OCI-LY3 (cell line): ENCODE results near the gene SPATA6L.

Experiments used
- H2AFZ ChIP-seq: fragments of 200-600, 300-600 bp; shearing (Covaris generic); 2 replicates; pipeline ENCODE4 v1.6.0; 2014; ENCODE audit warnings: antibody characterized with exemption, low read depth, low read length
- H3K27ac ChIP-seq: fragments of 200-600, 300-600 bp; sonication (generic); 2 replicates; pipeline ENCODE4 v1.5.1; 2014; ENCODE audit warnings: mild to moderate bottlenecking, low read length, moderate library complexity, mixed read lengths
- H3K27me3 ChIP-seq: fragments of 200-600, 300-600 bp; sonication (generic); 2 replicates; pipeline ENCODE4 v1.6.1; 2014; ENCODE audit warnings: low read depth, low read length, mixed read lengths
- H3K36me3 ChIP-seq: fragments of 200-600, 300-600 bp; sonication (generic); replicated peaks from 2 replicates; pipeline ENCODE3; 2014; ENCODE audit warnings: low read depth, low read length, mixed read lengths
- H3K4me1 ChIP-seq: fragments of 300-600, 200-600 bp; sonication (generic); 2 replicates; pipeline ENCODE4 v1.6.1; 2014; ENCODE audit warnings: low read length, mixed read lengths
- H3K4me2 ChIP-seq: fragments of 200-600, 300-600 bp; sonication (generic); 2 replicates; pipeline ENCODE4 v1.6.1; 2014; ENCODE audit warnings: low read length, mixed read lengths
- H3K4me3 ChIP-seq: fragments of 300-600, 200-600 bp; sonication (generic); 2 replicates; pipeline ENCODE4 v1.5.1; 2014; ENCODE audit warnings: antibody characterized with exemption, mild to moderate bottlenecking, low read length, moderate library complexity
- H3K79me2 ChIP-seq: fragments of 300-600, 200-600 bp; shearing (Covaris generic); 2 replicates; pipeline ENCODE4 v1.6.1; 2014; ENCODE audit warnings: mild to moderate bottlenecking, low read length, mixed read lengths
- H3K9ac ChIP-seq: fragments of 300-600, 200-600 bp; shearing (Covaris generic); 2 replicates; pipeline ENCODE4 v1.6.0; 2014; ENCODE audit warnings: mild to moderate bottlenecking, low read length, moderate library complexity
- H3K9me3 ChIP-seq: fragments of 200-600, 300-600 bp; shearing (Covaris generic); 2 replicates; pipeline ENCODE4 v1.6.1; 2014; ENCODE audit warnings: low read length, mixed read lengths; ENCODE audit not compliant: insufficient read depth
- H4K20me1 ChIP-seq: fragments of 200-600, 300-600 bp; sonication (generic); 2 replicates; pipeline ENCODE4 v1.6.1; 2016; ENCODE audit warnings: low read length, mixed read lengths; ENCODE audit not compliant: insufficient read depth
- EZH2phosphoT487 ChIP-seq: fragments of 200-600 bp; shearing (Covaris generic); IDR thresholded peaks from 2 replicates; pipeline ENCODE4 v1.6.1; 2018; ENCODE audit warnings: antibody characterized with exemption, mixed run types, low read depth
- TF ChIP-seq, protein P1 (sequence below): fragments of 200-600, 300-600 bp; sonication (generic); IDR thresholded peaks from 2 replicates; pipeline ENCODE4 v1.5.1; 2014; ENCODE audit warnings: antibody characterized with exemption, low read length, low read depth

The SPATA6L gene

GRCh38 chr9:4663956-4664355, 2.3 kb downstream of the SPATA6L start:
- Histone ChIP-seq H3K27ac (no peak overlapping the region), H3K79me2 (peaks cover 6% of the 10 kb centered on the region; the same call in 1 of the 2 replicates)

DNA sequence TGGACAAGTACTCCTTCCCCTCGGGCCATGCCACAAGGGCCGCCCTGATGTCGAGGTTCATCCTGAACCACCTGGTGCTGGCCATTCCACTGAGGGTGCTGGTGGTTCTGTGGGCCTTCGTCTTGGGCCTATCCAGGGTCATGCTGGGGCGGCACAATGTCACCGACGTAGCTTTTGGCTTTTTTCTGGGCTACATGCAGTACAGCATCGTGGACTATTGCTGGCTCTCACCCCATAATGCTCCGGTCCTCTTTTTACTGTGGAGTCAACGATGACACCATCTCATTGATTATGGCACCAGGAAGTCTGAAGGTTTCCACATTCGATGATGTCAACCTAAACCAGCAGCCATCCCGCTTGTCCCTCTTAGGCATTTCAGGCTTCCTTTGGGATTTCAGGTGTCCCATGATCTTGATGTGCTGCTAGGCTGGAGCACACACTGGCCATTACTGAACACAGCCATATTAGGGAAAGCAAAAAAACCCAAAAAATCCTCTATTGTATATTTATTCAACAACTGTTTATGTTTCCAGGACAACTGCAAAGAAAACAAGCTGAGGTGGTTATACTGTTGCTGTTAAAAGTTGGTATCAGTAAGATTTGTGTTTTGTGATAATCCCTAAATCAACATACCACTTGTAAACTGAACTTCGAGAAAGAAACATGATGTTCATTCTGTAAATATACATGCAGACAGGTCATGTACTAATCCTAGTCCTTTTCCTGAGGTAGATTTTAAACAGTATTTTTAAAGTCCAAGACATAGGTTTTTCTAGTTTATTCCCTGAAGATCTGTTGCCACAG, 3.1 kb downstream of the SPATA6L start:
- TF ChIP-seq, protein P1, sequence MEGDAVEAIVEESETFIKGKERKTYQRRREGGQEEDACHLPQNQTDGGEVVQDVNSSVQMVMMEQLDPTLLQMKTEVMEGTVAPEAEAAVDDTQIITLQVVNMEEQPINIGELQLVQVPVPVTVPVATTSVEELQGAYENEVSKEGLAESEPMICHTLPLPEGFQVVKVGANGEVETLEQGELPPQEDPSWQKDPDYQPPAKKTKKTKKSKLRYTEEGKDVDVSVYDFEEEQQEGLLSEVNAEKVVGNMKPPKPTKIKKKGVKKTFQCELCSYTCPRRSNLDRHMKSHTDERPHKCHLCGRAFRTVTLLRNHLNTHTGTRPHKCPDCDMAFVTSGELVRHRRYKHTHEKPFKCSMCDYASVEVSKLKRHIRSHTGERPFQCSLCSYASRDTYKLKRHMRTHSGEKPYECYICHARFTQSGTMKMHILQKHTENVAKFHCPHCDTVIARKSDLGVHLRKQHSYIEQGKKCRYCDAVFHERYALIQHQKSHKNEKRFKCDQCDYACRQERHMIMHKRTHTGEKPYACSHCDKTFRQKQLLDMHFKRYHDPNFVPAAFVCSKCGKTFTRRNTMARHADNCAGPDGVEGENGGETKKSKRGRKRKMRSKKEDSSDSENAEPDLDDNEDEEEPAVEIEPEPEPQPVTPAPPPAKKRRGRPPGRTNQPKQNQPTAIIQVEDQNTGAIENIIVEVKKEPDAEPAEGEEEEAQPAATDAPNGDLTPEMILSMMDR: no peak
- TF ChIP-seq EZH2phosphoT487: no peak
- H3K27ac ChIP-seq: no peak overlapping the region
- no peaks in the 10 kb centered on the region for H3K27me3 ChIP-seq
- H3K79me2 ChIP-seq: peaks cover 6% of the 10 kb centered on the region; the same call in 1 of the 2 replicates
- no peaks in the 10 kb centered on the region for H3K9me3 ChIP-seq
- H3K4me3 ChIP-seq: peak overlapping the region; percentile 96
- peak overlapping the region; percentile 94 for H3K4me2 ChIP-seq
- peaks cover 12% of the 10 kb centered on the region for H3K4me1 ChIP-seq
- no peaks in the 10 kb centered on the region for H4K20me1 ChIP-seq
- H2AFZ ChIP-seq: no peak overlapping the region
- peak overlapping the region; percentile 90; the same call in 1 of the 2 replicates for H3K9ac ChIP-seq
- no peaks in the 10 kb centered on the region for H3K36me3 ChIP-seq

More at GRCh38 chr9:4663956-4664355, 2.3 kb downstream of the SPATA6L start:
- TF ChIP-seq, protein P1: no peak
- no peak for TF ChIP-seq EZH2phosphoT487
- H3K27me3 ChIP-seq: no peaks in the 10 kb centered on the region
- no peak overlapping the region for H2AFZ ChIP-seq
- no peaks in the 10 kb centered on the region for H4K20me1 ChIP-seq
- H3K9me3 ChIP-seq: no peaks in the 10 kb centered on the region
- no peak overlapping the region for H3K9ac ChIP-seq
- H3K4me3 ChIP-seq: no peak overlapping the region
- H3K4me2 ChIP-seq: no peak overlapping the region
- H3K36me3 ChIP-seq: no peaks in the 10 kb centered on the region
- H3K4me1 ChIP-seq: peaks cover 12% of the 10 kb centered on the region

DNA sequence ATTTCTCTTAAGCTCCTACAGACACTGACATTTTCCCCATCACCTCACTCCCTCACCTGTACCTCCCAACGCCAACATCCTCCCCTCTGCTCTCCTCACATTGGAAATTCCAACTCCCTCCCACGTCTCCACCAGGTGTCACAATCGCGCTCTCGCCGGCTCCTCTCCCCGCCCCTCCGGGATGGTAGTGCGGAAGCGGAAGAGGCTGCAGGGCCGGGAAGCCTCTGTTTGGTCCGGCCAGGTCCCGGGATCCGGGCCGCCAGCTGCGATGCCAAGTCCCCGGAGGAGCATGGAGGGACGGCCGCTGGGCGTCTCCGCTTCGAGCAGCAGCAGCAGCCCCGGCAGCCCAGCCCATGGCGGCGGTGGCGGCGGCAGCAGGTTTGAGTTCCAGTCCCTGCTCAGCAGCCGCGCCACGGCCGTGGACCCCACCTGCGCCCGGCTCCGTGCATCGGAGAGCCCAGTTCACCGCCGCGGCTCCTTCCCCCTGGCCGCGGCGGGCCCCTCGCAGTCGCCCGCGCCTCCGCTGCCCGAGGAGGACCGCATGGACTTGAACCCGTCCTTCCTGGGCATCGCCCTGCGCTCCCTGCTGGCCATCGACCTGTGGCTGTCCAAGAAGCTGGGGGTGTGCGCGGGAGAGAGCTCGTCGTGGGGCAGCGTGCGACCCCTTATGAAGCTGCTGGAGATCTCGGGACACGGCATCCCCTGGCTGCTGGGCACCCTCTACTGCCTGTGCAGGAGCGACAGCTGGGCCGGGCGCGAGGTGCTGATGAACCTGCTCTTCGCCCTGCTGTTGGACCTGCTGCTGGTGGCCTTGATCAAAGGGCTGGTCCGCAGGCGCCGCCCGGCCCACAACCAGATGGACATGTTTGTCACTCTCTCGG, 3.9 kb downstream of the SPATA6L start, which contains the start of gene PLPP6:
TSS of gene PLPP6 (plus strand) at position 187 of the 881 bp plus-strand sequence. CDS start at position 269, 82 bp downstream.
- Histone ChIP-seq H3K4me1 (peaks cover 12% of the 10 kb centered on the region), H2AFZ (peak within 1 kb of the TSS; percentile 99), H3K79me2 (peaks cover 6% of the 10 kb centered on the region; the same call in 1 of the 2 replicates), H3K27me3 (no peaks in the 10 kb centered on the region), H3K4me2 (peak within 1 kb of the TSS; percentile 94), H4K20me1 (no peaks in the 10 kb centered on the region), H3K9me3 (no peaks in the 10 kb centered on the region), H3K9ac (peak within 1 kb of the TSS; percentile 90), H3K4me3 (peak within 1 kb of the TSS; percentile 96), H3K27ac (no peak within 1 kb of the TSS), H3K36me3 (no peaks in the 10 kb centered on the region)
- no peak for TF ChIP-seq EZH2phosphoT487
- TF ChIP-seq, protein P1: peak; percentile 65

DNA sequence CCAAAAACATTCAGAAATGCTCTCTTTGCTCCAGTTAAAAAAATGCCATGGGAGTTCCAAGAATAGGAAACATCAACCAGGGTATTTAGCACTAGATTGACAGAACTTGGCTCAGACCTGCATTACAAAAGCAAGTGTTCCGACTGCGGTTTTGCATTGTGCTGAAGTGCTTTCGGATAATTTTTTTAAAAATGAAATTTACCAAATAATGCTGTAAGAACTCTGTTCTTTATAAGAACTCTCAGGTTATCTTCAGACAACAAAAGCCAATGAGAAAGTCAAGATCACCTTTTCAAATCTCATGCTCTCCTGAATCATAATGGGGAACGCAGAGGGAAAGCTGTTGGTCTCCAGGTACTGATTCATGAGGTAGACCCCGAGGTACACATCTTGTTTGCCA, 4.7 kb downstream of the SPATA6L start:
- peaks cover 6% of the 10 kb centered on the region; the same call in 1 of the 2 replicates for H3K79me2 ChIP-seq
- H2AFZ ChIP-seq: peak overlapping the region; percentile 99
- no peak overlapping the region for H3K27ac ChIP-seq
- peak overlapping the region; percentile 94 for H3K4me2 ChIP-seq
- H3K4me3 ChIP-seq: peak overlapping the region; percentile 96
- no peak for TF ChIP-seq EZH2phosphoT487
- TF ChIP-seq, protein P1: no peak
- no peaks in the 10 kb centered on the region for H3K9me3 ChIP-seq
- peaks cover 12% of the 10 kb centered on the region for H3K4me1 ChIP-seq
- no peaks in the 10 kb centered on the region for H4K20me1 ChIP-seq
- peak overlapping the region; percentile 90 for H3K9ac ChIP-seq
- no peaks in the 10 kb centered on the region for H3K27me3 ChIP-seq
- H3K36me3 ChIP-seq: no peaks in the 10 kb centered on the region
